Duodenal mucosa (tissue), 2 donors: ENCODE measurements around the gene GSDMA.
A peak's percentile ranks its signal among the peaks of the same experiment; 100 is the strongest.

Experiments used
- H3K27ac ChIP-seq: one replicate; pipeline ENCODE4 v1.7.0; 2013; ENCODE audit warnings: low read depth, low read length
- H3K27me3 ChIP-seq, 2 donors: one replicate each; pipeline ENCODE4 v1.7.0; 2013; ENCODE audit warnings: low read length in 2 of 2, control low read depth in 1 of 2; ENCODE audit not compliant: insufficient read depth in 2 of 2, control insufficient read depth in 1 of 2
- H3K36me3 ChIP-seq, 2 donors: one replicate each; pipeline ENCODE4 v1.7.0; 2013; ENCODE audit warnings: low read length in 2 of 2, control low read depth in 1 of 2; ENCODE audit not compliant: insufficient read depth in 2 of 2, control insufficient read depth in 1 of 2
- H3K4me1 ChIP-seq, 2 donors: one replicate each; pipeline ENCODE4 v1.7.0; 2013; ENCODE audit warnings: low read length in 2 of 2, control low read depth in 1 of 2; ENCODE audit not compliant: insufficient read depth in 2 of 2, control insufficient read depth in 1 of 2
- H3K4me3 ChIP-seq, 2 donors: one replicate each; pipeline ENCODE4 v1.7.0; 2013; ENCODE audit warnings: low read length in 2 of 2, low read depth in 1 of 2
- H3K9ac ChIP-seq, 2 donors: one replicate each; pipeline ENCODE4 v1.7.0; 2013; ENCODE audit warnings: low read length in 2 of 2, low read depth in 1 of 2
- H3K9me3 ChIP-seq, 2 donors: one replicate each; pipeline ENCODE4 v1.7.0; 2013; ENCODE audit warnings: low read length in 2 of 2, control low read depth in 1 of 2; ENCODE audit not compliant: control insufficient read depth in 1 of 2

GSDMA gene

GRCh38 chr17:39962642-39963220, at the start of gene GSDMA:
GSDMA (plus strand) TSS chr17:39963004; CDS start chr17:39965688, 2,684 bp downstream.
- Histone ChIP-seq H3K27me3 (no peaks in the 10 kb centered on the region), H3K27ac (no peak within 1 kb of the TSS), H3K9me3 (no peaks in the 10 kb centered on the region), H3K36me3 (no peaks in the 10 kb centered on the region), H3K4me3 (no peak within 1 kb of the TSS), H3K4me1 (peaks cover 7 to 9% of the 10 kb centered on the region in 2 donors), H3K9ac (no peak within 1 kb of the TSS)

- Histone ChIP-seq H3K9me3 (no peaks in the 10 kb centered on the region), H3K9ac (no peak overlapping the region), H3K27me3 (no peaks in the 10 kb centered on the region), H3K36me3 (peaks cover 17 to 45% of the 10 kb centered on the region in 2 donors), H3K4me1 (peaks cover 8 to 19% of the 10 kb centered on the region in 2 donors), H3K27ac (no peak overlapping the region), H3K4me3 (no peak overlapping the region)
These were observed 48.8 kb upstream of the GSDMA start for GRCh38 chr17:39913989-39914388.

GRCh38 chr17:39915559-39915958, 47.2 kb upstream of the GSDMA start:
- no peak overlapping the region for H3K27ac ChIP-seq
- no peaks in the 10 kb centered on the region for H3K9me3 ChIP-seq
- peaks cover 18 to 26% of the 10 kb centered on the region in 2 donors for H3K4me1 ChIP-seq
- H3K27me3 ChIP-seq = no peaks in the 10 kb centered on the region
- H3K4me3 ChIP-seq = peak overlapping the region in 1 of 2 donors; percentile 41
- H3K9ac ChIP-seq = peak overlapping the region in 1 of 2 donors; percentile 5
- peaks cover 10 to 40% of the 10 kb centered on the region in 2 donors for H3K36me3 ChIP-seq

GRCh38 chr17:39916918-39917317, 45.9 kb upstream of the GSDMA start:
- H3K36me3 ChIP-seq = peaks cover 9 to 39% of the 10 kb centered on the region in 2 donors
- peak overlapping the region; percentile 66 to 80 for H3K4me3 ChIP-seq
- H3K27ac ChIP-seq = no peak overlapping the region
- no peaks in the 10 kb centered on the region for H3K27me3 ChIP-seq
- H3K9ac ChIP-seq = peak overlapping the region in 1 of 2 donors; percentile 12
- H3K4me1 ChIP-seq = peaks cover 29 to 35% of the 10 kb centered on the region in 2 donors
- no peaks in the 10 kb centered on the region for H3K9me3 ChIP-seq

- no peaks in the 10 kb centered on the region for H3K27me3 ChIP-seq
- H3K9ac ChIP-seq = no peak overlapping the region
- peaks cover 26 to 47% of the 10 kb centered on the region in 2 donors for H3K36me3 ChIP-seq
- no peaks in the 10 kb centered on the region for H3K9me3 ChIP-seq
- no peak overlapping the region for H3K27ac ChIP-seq
- peaks cover 35 to 41% of the 10 kb centered on the region in 2 donors for H3K4me1 ChIP-seq
- H3K4me3 ChIP-seq = no peak overlapping the region
These were observed 43.6 kb upstream of the GSDMA start for GRCh38 chr17:39919087-39919683.

- Histone ChIP-seq H3K36me3 (peaks cover 25 to 46% of the 10 kb centered on the region in 2 donors), H3K27me3 (no peaks in the 10 kb centered on the region), H3K9ac (no peak overlapping the region), H3K9me3 (no peaks in the 10 kb centered on the region), H3K4me1 (peaks cover 43 to 55% of the 10 kb centered on the region in 2 donors), H3K4me3 (no peak overlapping the region), H3K27ac (no peak overlapping the region)
These were observed 42.3 kb upstream of the GSDMA start for GRCh38 chr17:39920218-39921210.

- no peak overlapping the region for H3K27ac ChIP-seq
- H3K27me3 ChIP-seq = no peaks in the 10 kb centered on the region
- H3K4me3 ChIP-seq = no peak overlapping the region
- no peaks in the 10 kb centered on the region for H3K9me3 ChIP-seq
- peaks cover 49 to 59% of the 10 kb centered on the region in 2 donors for H3K4me1 ChIP-seq
- no peak overlapping the region for H3K9ac ChIP-seq
- peaks cover 25 to 46% of the 10 kb centered on the region in 2 donors for H3K36me3 ChIP-seq
These were observed 41.5 kb upstream of the GSDMA start for GRCh38 chr17:39921323-39921722.

- Histone ChIP-seq H3K36me3 (peaks cover 25 to 46% of the 10 kb centered on the region in 2 donors), H3K9ac (no peak overlapping the region), H3K4me1 (peaks cover 49 to 61% of the 10 kb centered on the region in 2 donors), H3K4me3 (no peak overlapping the region), H3K27me3 (no peaks in the 10 kb centered on the region), H3K9me3 (no peaks in the 10 kb centered on the region), H3K27ac (no peak overlapping the region)
These were observed 40.8 kb upstream of the GSDMA start for GRCh38 chr17:39922006-39922405.

GRCh38 chr17:39923230-39923629, 39.6 kb upstream of the GSDMA start:
- Histone ChIP-seq H3K27ac (no peak overlapping the region), H3K9ac (no peak overlapping the region), H3K4me1 (peaks cover 52 to 53% of the 10 kb centered on the region in 2 donors)

More at GRCh38 chr17:39923230-39923629, 39.6 kb upstream of the GSDMA start:
- no peak overlapping the region for H3K4me3 ChIP-seq
- H3K36me3 ChIP-seq = peaks cover 25 to 46% of the 10 kb centered on the region in 2 donors
- H3K27me3 ChIP-seq = no peaks in the 10 kb centered on the region
- no peaks in the 10 kb centered on the region for H3K9me3 ChIP-seq
